HG03139 (cell line): ENCODE measurements around the gene ITGA3.

Experiments used
- ATAC-seq: cut with Tn5 transposase; IDR thresholded peaks from one replicate; pipeline ENCODE4 v1.9.1; 2021; ENCODE audit not compliant: unreplicated experiment

The ITGA3 gene

DNA sequence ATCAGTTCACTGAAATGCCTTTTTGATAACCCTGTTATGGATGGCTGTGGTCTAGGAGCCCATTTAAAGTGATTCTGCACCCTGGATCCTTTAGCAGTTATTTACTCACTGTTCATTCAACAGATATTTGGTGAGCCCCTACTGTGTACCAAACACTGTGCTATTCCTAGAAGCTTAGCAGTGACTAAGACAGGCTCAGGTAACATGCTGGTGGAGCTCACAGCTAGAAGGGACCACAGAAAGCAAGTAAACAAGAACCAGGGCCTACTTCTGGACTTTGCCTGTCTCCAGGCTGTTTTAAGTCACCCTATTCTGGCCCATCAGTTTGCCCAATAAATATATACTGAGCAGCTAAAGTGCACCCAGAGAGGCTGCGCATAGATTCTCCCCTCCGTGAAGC is 11.1 kb downstream of the ITGA3 start:
- ATAC-seq: no peak

DNA sequence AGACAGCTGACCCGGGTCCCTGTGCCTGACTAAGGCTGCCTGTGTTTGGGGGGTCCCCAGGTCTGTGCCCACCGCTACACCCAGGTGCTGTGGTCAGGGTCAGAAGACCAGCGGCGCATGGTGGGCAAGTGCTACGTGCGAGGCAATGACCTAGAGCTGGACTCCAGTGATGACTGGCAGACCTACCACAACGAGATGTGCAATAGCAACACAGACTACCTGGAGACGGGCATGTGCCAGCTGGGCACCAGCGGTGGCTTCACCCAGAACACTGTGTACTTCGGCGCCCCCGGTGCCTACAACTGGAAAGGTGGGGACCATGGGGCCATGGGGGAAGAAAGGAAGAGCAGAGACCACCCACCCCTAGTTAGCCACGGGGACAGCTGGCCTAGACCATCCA is 12.1 kb downstream of the ITGA3 start:
- ATAC-seq: no peak

DNA sequence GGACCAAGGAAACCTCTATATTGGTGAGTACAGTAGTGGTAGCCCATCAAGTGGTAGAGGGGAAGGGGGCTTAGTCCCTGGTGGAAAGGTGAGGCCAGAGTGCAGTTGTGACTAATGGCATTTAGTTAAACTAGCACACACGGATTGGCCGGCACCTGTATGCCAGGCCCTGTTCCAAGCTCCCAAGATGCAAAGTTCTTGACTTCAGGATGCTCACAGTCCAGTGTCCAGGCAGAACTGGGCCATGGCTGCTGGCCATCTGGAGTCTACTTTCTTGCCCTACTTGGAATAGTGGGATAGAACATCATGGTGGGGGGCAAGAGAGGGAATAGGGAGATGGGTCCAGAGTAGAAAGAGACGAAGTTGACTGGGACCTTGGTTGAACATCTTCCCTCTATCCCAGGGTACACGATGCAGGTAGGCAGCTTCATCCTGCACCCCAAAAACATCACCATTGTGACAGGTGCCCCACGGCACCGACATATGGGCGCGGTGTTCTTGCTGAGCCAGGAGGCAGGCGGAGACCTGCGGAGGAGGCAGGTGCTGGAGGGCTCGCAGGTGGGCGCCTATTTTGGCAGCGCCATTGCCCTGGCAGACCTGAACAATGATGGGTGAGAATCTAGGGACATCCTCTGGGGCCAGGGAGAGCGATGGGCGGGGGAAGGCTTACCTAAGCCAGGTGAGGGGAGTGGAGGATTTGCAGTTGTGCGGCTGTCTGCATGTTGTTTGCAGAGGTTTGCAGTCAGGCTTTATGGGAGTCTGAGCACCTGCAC is 15.2 kb downstream of the ITGA3 start:
- no peak for ATAC-seq

DNA sequence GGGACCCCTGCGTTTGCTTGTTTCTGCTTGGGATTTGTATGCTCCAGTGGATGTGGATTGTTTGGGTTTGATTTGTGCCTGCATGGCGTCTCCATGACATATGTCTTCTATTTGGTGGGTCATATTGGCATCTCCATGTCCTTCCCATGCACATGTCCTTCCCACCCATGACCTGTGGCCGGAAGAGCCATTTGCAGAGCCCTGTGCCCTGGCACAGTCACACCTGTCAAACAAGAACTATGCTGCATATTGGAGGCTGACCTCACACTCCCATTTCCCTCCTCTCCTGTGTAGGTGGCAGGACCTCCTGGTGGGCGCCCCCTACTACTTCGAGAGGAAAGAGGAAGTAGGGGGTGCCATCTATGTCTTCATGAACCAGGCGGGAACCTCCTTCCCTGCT is 15.8 kb downstream of the ITGA3 start:
- ATAC-seq: no peak

DNA sequence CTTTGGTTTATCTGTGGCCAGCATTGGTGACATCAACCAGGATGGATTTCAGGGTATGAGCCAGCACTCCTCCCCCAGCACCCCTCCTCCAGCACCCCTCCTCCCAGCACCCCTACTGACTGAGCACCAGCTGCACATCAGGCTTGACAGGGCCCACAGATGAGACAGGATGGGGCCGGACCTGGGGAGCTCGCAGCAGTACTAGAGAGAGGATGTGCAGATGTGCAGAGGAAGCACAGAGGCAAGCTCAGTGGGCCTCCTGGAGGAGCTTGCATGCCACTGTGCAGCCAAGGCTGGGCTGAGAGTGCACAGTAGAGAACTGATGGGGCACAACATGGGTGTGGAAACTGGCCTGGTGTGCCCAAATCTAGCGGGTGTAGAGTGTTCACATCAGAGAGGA is 16.2 kb downstream of the ITGA3 start:
- ATAC-seq: no peak

DNA sequence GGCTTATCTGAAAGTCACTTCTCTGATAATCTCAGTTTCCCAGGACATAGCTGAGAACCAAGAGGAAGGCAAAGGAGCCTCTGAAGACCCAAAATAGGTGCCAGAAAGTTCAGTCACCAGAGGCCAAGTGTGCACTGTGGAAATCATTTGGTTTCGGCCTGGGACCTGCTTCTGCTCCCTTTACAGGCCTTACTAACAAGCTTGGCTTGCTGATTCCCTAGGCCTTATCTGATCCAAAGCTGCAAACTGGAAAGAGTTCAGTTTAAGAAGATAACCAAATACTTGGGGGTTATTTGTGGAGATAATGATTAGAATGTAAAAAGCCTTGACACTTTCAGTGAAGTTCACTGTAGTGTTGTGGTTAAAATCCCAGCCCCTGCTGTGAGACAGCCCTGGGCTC is 17.0 kb downstream of the ITGA3 start:
- no peak for ATAC-seq

DNA sequence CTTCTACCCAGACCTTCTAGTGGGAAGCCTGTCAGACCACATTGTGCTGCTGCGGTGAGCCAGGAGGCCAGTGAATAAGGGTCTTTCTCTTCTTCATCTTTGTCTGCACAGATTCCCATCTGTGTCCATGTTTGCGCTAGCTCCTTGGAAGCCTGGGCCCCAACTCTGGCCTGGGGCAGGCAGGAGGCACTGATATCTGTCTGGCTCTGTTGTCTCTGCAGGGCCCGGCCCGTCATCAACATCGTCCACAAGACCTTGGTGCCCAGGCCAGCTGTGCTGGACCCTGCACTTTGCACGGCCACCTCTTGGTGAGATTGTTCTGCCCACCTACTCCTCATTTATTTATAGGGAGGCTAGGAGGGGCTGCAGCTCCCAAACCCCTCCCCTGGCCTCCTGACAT is 18.3 kb downstream of the ITGA3 start:
- ATAC-seq: no peak

DNA sequence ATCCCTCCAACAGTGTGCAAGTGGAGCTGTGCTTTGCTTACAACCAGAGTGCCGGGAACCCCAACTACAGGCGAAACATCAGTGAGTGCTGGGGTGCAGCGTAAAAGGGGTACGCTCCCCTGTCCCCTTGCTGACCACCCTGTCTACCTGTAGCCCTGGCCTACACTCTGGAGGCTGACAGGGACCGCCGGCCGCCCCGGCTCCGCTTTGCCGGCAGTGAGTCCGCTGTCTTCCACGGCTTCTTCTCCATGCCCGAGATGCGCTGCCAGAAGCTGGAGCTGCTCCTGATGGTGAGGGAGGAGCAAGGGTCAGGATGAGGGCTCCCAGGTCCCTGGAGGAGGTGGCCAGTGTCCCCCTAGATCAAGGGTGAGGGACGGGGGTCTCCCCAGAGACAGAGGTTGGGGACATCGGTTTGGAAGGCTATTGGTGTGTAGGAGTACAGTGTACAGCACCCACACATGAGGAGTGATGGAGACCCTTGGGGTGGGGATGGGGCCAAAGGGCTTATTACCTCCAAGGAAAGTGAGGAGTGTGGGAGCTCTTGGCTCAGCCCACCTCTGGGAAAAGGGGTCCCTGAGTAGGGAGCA is 19.6 kb downstream of the ITGA3 start:
- no peak for ATAC-seq

DNA sequence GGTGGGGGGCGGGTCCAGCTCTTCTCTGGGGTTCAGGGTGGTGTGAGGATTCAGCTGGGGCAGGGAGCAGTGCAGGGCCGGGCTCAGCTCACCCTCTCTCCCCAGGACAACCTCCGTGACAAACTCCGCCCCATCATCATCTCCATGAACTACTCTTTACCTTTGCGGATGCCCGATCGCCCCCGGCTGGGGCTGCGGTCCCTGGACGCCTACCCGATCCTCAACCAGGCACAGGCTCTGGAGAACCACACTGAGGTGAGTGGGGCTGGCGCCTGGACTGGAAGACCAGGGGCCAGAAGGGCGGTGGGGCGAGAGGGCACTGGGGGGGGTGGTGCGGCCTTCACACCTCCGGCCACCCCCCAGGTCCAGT is 20.3 kb downstream of the ITGA3 start:
- no peak for ATAC-seq

DNA sequence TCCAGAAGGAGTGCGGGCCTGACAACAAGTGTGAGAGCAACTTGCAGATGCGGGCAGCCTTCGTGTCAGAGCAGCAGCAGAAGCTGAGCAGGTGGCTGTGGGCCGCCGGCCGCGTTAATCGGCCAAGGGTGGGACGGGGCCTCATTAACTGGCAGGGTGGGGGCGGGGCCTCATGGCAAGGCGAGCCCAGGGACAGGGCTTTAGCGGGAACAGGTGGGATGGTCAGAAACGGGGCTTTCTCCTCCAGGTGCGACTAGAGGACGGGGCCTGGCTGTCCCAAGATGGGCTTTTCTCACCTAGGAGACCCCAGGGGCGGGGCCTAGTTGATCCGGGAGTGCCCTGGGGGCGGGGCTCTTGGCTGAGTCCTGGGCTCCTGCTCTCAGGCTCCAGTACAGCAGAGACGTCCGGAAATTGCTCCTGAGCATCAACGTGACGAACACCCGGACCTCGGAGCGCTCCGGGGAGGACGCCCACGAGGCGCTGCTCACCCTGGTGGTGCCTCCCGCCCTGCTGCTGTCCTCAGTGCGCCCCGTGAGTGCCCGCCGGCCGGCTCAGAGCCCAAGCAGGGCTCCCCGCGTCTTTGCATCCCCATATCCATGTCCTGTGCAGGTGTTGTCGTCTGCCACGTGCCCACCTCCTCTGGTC is 20.8 kb downstream of the ITGA3 start:
- no peak for ATAC-seq

DNA sequence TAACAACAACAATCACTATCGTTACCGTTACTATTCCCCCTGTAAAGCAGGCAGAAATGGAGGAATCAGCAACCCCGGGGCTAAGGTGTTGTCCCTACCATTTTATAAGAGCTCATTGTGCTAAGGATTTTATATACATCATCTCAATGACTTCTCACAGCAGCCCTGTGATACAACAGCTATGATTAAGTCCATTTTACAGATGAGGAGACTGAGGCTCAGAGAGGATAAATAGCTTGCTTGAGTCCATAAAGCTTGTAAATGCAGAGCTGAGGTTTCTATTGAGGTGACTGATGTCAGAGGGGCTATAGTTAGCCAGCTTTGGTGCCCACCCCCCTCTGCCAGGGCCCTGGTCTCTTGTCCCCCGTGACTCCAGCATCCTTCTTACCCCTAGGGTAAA is 22.5 kb downstream of the ITGA3 start:
- ATAC-seq: no peak

DNA sequence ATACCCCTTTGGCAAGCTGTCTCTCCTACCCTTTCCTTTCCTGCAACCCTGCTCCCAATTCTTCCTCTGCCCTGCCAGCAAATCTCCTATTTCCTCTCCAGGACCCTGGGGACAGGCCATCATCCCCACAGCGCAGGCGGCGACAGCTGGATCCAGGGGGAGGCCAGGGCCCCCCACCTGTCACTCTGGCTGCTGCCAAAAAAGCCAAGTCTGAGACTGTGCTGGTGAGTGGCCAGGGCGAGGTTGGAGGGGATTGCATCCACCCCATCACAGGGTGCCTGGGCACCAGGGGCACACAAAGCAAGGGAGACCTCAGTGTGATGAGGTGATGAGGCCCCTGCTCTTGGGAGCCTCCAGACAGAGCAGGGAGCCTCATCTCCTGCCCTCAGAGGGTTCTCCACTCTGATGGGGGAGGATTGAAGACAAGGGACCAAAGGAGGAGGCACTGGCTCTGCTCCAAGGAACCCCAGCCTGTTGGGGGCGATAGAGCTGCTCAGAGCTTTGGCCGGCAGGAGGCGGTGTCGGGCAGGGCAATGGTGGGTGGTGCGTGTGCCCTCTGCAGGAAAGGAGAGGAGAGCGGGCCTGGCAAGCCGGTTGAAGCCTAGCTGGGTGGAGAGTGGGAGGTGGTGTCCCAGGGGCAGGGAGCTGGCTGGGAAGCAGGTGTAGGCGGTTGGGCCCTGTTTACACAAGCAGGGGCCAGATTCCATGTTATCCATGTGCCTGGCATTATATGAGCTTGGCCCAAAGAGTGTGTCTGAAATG is 23.6 kb downstream of the ITGA3 start:
- ATAC-seq: no peak

DNA sequence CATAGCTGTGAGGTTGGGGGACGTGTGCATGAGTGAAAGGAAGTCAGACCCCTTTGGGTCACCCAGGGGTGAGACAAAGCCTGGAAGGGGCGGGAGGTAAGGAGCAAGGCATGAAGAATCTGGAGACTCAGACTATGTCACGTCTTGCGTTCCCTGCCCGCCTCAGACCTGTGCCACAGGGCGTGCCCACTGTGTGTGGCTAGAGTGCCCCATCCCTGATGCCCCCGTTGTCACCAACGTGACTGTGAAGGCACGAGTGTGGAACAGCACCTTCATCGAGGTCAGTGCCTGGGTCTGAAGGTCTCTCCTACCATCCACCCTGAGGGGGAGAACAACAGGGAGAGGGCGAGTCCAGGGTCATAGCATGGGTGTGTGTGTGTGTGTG is 24.2 kb downstream of the ITGA3 start:
- no peak for ATAC-seq

DNA sequence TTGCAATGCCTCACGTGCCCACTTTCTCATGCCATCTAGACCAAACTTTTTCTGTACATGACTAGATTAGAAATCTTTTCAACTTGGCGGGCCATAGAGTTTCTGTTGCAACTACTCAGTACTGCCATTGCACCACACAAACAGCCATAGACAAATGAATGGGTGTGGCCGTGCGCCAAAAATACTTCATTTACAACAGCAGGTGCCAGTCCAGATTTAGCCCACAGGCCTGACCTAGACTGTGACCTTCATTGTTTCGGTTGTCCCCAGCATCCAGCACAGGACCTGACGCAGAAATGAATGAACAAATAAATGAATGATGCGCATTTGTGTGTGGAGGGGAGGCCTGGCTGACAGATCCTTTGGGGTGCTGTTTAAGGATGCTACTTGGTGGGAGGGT is 24.9 kb downstream of the ITGA3 start:
- ATAC-seq: no peak

DNA sequence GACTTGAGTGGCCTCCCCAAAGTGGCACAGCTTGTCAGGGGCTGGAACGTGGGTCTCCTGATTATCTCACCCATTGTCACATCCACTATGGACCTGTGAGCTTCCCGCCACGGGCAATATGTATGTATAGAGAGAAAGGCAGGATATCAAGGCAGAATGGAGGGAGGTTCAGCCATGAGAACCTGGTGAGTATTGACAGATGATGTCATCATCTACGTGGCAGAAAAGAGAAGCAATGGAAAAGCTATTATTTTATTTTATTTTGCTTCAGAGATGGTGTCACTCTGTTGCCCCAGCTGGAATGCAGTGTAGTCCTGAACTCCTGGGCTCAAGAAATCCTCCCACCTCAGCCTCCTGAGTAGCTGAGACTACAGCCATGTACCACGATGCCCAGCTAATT is 25.8 kb downstream of the ITGA3 start:
- ATAC-seq: no peak

DNA sequence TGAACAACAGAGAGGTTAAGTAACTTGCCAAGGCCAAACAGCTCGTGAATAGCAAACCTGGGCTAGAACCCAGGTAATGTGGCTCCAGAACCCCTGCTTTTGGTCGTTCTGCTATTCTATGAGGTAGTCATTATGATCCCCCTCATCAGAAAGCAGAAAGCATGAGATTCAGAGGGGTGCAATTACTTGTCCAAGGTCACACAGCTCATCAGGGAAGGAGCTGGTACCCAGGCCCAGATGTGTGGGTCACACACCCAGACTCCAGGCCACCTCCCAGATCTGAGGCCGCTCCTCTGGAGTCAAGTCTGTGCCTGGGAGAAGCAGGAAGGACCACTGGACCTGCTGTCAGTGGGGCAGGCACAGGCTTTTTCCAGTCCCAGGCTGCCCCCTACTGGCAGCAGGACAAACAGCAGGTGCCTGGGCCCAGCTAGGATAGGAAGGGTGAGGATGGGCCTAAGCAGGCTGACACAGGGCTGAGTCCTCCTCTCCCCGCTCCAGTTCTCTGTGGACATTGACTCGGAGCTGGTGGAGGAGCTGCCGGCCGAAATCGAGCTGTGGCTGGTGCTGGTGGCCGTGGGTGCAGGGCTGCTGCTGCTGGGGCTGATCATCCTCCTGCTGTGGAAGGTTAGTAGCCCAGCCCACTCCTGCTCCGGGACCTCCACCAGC is 31.5 kb downstream of the ITGA3 start:
- ATAC-seq: no peak

DNA sequence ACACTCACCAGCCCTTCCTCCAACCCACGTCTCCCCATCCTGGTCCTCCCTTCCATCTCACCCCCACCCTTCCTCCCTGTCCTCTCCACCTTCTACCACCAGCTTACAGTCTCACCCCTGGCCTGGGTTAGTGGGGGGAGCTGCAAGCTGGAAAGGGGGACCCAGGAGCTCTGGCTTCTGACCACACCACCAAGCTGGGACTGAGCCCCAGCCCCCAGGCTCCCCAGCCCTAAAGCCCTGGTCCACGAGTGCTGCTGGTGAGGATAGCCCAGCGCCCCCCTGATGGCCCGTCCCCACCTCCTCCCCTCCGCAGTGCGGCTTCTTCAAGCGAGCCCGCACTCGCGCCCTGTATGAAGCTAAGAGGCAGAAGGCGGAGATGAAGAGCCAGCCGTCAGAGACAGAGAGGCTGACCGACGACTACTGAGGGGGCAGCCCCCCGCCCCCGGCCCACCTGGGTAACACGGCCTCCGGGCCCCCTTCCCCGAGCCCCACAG is 32.0 kb downstream of the ITGA3 start:
- ATAC-seq: no peak

DNA sequence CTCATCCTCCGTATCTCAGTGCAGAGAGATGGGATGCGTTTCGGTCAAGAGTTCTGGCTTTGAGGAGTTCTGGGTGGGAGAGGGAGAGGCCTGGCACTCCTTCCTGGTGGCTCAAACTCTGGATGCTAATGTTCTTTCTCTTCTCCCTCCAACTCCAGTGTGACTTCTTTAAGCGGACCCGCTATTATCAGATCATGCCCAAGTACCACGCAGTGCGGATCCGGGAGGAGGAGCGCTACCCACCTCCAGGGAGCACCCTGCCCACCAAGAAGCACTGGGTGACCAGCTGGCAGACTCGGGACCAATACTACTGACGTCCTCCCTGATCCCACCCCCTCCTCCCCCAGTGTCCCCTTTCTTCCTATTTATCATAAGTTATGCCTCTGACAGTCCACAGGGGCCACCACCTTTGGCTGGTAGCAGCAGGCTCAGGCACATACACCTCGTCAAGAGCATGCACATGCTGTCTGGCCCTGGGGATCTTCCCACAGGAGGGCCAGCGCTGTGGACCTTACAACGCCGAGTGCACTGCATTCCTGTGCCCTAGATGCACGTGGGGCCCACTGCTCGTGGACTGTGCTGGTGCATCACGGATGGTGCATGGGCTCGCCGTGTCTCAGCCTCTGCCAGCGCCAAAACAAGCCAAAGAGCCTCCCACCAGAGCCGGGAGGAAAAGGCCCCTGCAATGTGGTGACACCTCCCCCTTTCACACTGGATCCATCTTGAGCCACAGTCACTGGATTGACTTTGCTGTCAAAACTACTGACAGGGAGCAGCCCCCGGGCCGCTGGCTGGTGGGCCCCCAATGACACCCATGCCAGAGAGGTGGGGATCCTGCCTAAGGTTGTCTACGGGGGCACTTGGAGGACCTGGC is 33.3 kb downstream of the ITGA3 start:
- ATAC-seq: no peak

DNA sequence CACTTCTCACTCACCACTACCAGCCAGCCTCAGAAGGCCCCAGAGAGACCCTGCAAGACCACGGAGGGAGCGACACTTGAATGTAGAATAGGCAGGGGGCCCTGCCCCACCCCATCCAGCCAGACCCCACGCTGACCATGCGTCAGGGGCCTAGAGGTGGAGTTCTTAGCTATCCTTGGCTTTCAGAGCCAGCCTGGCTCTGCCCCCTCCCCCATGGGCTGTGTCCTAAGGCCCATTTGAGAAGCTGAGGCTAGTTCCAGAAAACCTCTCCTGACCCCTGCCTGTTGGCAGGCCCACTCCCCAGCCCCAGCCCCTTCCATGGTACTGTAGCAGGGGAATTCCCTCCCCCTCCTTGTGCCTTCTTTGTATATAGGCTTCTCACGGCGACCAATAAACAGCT is 34.2 kb downstream of the ITGA3 start:
- no peak for ATAC-seq
